ENCODE data around the gene PHKG1.
"Not testable (repeated sequence)": the region's sequence is repeated elsewhere in the genome, so short reads cannot be mapped to it uniquely, and the experiment has no call there.

Gene PHKG1

GRCh38 chr7:56092789-56093531 is at the start of gene PHKG1:
Gene PHKG1, minus strand, starts transcription at chr7:56092952. Its CDS starts 4,011 bp downstream, at chr7:56088941.
- no peak for DNase-seq

DNA sequence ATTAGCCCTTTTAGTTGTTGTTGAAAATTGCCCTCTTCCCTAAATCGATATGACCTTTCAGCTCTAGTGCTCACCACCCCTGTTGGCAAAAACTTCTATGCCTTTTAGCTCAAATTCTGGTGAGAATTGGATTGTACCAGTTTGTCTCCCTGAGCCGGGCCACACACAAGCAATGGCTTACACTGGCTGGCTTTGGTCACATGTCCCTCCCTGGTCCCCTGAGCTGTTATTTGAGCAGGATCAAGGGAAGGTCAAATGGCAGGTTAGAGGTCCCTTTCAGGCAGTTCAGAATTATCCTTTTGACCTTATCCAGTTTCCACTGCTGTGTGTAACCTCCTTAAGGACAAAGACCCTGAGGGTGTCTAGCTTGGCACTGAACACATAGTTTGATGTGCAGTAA is 38.3 kb upstream of the PHKG1 start:
- DNase-seq: not testable (repeated sequence)

GRCh38 chr7:56127241-56127975 is 34.7 kb upstream of the PHKG1 start:
- no peak for DNase-seq

GRCh38 chr7:56125831-56126230 is 33.1 kb upstream of the PHKG1 start:
- DNase-seq: no peak

- DNase-seq: no peak
Measured at GRCh38 chr7:56124981-56125380, 32.2 kb upstream of the PHKG1 start.

DNA sequence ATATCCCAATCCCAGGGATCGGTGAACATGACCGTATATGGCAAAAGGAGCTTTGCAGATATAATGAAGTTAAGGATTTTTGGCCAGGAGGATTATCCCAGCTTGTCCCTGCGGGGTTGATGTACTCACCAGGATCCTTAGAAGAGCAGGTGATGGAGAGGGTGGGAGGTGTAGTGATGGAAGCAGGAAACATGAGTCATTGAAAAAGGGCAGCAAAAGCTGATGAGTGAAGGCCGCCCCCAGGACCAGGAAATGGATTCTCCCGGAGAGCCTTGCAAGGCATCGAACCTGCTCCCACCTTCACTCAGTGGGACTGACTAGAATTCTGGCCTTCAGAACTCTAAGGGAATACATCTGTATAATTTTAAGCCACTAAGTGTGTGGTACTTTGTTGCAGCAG is 28.7 kb upstream of the PHKG1 start:
- DNase-seq: no peak

GRCh38 chr7:56115852-56116538 is 23.2 kb upstream of the PHKG1 start, which contains the start of gene NUPR2:
Gene NUPR2, minus strand, starts transcription at chr7:56116417. Its CDS starts 103 bp downstream, at chr7:56116314.
- no peak for DNase-seq

- not testable (repeated sequence) for DNase-seq
Measured at GRCh38 chr7:56112244-56112643, 19.5 kb upstream of the PHKG1 start.

- DNase-seq: no peak
Measured at GRCh38 chr7:56110611-56111010, 17.9 kb upstream of the PHKG1 start.

DNA sequence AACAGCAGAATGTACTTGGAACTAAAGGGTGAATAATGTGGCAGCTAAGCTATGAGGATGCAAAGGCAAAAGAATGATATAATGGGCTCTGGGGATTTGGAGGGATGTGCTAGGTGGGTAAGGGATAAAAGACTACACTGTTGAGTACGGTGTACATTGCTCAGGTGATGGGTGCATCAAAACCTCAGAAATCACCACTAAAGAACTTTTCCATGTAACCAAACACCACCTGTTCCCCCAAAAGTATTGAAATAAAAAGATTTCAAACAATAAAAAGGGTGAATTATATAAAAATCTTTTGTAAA is 15.2 kb upstream of the PHKG1 start:
- no peak for DNase-seq

DNA sequence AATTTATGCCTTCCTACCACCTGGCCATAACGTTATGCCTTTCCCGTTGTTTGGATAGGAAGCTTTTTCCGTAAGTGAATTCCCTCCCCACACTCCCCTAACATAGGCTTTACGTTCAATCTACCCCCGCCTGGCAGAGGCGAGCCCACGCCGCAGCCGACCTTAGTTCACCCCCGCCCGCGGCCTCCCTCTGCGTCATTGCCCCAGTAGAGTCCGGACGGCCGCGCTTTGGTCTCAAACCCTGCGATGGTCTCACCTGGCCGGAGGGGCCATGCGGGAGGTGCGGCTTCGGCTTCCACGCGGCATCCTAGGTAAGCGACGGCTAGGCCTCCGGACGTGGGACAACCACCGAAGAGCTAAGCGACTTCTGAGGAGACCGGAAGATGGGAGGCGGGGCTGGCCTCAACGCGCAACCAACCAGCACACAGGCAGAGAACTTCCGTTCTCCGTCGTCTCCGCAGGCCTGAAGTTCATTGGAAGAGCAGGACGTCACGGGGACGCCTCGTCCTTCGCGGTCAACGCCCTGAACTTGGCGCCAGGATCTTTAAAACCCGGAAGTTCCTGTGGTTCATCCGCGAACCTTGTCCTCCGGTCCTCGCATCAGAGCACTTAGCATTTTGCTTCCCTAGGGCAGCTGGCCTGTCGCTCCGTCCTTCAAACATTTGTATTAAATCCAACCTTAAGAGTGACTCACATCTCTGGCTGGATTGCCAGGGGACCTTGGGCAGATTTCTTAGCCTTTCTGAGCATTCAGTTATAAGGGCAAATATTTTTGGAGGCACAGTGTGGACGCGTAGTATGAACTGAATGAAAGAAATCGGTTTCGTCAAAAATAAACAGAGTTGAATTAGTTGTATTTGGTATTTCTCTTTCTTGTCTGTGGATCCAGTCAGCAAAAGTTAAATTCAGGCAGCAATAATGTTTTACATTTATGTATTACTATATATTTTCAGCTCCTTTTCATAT is 13.6 kb upstream of the PHKG1 start, which contains the start of gene CHCHD2:
Gene CHCHD2 (minus strand): TSS at position 369 of the 966 bp plus-strand sequence. CDS start 63 bp downstream, at position 306.
- DNase-seq: peak; percentile 97 to 99

- DNase-seq: peak; percentile 28 to 39
Measured at GRCh38 chr7:56105508-56105907, 12.8 kb upstream of the PHKG1 start.

- DNase-seq: not testable (repeated sequence)
Measured at GRCh38 chr7:56104138-56104537, 11.4 kb upstream of the PHKG1 start.

GRCh38 chr7:56099653-56100052 is 6.9 kb upstream of the PHKG1 start:
- no peak for DNase-seq

- not testable (repeated sequence) for DNase-seq
Measured at GRCh38 chr7:56098187-56099008, 5.6 kb upstream of the PHKG1 start.

- peak; percentile 14 to 40 for DNase-seq
Measured at GRCh38 chr7:56097700-56098099, 4.9 kb upstream of the PHKG1 start.

DNA sequence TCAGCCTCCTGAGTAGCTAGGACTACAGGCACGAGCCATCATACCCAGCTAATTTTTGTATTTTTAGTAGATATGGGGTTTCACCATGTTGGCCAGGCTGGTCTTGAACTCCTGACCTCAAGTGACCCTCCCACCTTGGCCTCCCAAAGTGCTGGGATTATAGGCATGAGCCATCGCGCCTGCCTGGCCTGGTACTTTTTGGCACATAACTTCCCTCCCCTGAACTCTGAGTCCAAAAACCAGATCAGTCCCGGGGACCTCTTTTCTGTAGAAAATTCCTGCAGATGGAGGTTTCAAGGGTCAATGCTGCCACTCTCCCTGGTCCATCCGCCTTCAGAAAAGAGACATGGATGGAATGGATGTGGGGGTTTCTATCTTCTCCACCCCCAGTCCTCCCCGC is 364 bp downstream of the PHKG1 start:
- DNase-seq: not testable (repeated sequence)

DNA sequence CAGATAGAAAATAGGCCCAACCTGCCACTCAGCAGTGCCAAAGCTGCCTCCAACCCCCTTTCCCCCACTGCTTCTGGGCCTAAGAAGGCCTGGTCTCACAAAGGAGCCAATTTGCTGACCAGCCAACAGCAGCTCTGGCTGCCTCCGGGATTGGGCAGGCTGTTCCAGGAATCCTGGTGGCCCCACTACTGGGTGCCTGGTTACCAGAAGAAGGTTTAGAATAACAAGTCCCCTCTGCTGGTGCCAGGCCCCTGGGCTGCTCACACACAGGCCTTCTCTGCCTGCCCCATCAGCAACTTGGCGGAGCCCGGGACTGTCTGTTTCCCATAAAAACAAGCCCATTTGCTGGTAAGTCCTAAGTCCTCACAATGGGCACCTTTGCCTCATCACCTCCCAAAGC is 1.2 kb downstream of the PHKG1 start:
- no peak for DNase-seq

DNA sequence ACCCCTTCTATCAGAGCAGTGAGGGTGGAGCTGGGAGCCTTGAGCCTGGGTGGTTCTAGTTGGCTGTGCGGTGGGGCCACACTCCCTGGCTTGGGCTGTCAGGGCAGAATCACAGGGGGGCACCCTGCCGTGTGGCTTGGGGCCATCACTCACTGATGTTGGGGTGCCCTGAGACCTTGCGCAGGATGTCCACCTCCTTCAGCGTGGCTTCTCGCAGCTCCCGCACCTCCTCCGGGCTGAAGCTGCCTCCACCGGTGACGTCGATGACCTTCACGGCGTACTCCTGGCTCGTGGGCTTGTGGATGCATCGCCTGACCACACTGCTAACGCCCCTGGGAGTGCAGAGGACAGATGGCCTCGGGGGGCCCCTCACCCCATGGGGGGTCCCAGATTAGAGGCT is 5.3 kb downstream of the PHKG1 start:
- DNase-seq: no peak

GRCh38 chr7:56086761-56087160 is 6.0 kb downstream of the PHKG1 start:
- no peak for DNase-seq

DNA sequence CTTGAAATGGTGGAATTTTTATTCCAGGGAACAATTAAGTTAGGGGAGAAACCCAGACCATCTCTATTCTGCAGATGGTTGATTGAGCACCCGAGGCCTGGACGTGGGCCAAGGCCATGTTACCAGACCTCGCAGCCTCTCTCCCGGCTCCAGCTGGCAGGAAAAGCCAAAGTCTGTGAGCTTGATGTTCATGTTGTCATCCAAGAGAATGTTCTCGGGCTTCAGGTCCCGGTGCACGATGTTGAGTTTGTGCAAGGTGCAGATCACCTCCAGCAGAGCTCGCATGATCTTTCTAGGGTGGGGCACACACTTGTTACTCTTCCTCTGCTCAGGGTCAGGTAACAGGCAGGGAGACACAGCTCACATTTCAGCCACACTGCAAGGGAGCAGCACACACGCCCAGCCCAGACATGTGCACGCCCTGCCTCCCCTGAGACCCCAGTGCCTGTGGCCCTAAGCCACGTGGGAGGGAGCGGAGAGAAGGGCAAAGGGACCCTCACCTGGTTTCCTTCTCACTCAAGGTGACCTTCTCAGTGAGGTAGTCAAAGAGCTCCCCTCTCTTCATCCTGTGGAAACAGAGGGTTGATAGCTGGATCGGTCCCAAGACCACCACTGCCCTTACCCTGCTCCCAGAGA is 9.5 kb downstream of the PHKG1 start:
- DNase-seq: no peak

Data from inflammatory macrophage treated with lipopolysaccharide for 1 hour (primary cell).